Endothelial cell of umbilical vein (primary cell): Measurements from ENCODE around the gene SLC26A11. TPM values are rescaled to one million over a fixed set of nuclear protein-coding genes. Genes with fewer than 3 reads are reported as not detected.

ENCODE experiments used
- BruUV-seq: library from RNA; stranded (reverse); fragments of 400-500 nt; replicated peaks from 2 replicates; lab custom pipeline; 2021; lab: Mats Ljungman, UMichigan
- CTCF ChIA-PET: fragments of 300-600, 350-600 bp; sonication (Branson Sonifier 250); formaldehyde crosslinking; loops from one replicate; lab custom pipeline; 2021; ENCODE audit warnings: antibody characterized with exemption, inconsistent platforms; lab: Charles Lee
- POLR2A ChIA-PET: fragments of 300-600, 350-600 bp; sonication (Branson Sonifier 250); formaldehyde crosslinking; loops from one replicate; lab custom pipeline; 2021; ENCODE audit warnings: antibody characterized with exemption, inconsistent platforms; lab: Charles Lee
- DNase-seq: peaks from one replicate; pipeline ENCODE4 v3.0.0-alpha.2; 2011; ENCODE audit warnings: low read depth, low spot score
- FAIRE-seq: peaks from 2 replicates; lab custom pipeline; 2011; peaks lifted over from hg19 to GRCh38; lab: Jason Lieb, UNC
- H2AFZ ChIP-seq: 2 replicates; pipeline ENCODE4 v1.6.0; 2012; ENCODE audit warnings: low read depth, low read length, control low read depth, inconsistent platforms
- H3K27ac ChIP-seq: 2 replicates; pipeline ENCODE4 v1.5.1; 2011; ENCODE audit warnings: low read depth, mild to moderate bottlenecking, control low read depth, low read length, moderate library complexity; ENCODE audit not compliant: insufficient read depth
- H3K27me3 ChIP-seq, 2 experiments: 2 replicates each; pipeline versions ENCODE4 v1.6.0 to v1.6.1; 2011; ENCODE audit warnings: low read length in 2 of 2, mixed read lengths in 1 of 2; ENCODE audit not compliant: control insufficient read depth in 2 of 2, insufficient read depth in 2 of 2
- H3K36me3 ChIP-seq, 2 experiments: 2 replicates in 1 of 2; 3 replicates in 1 of 2; pipeline ENCODE4 v1.5.1; 2011; ENCODE audit warnings: low read length in 2 of 2, mild to moderate bottlenecking in 1 of 2, moderate library complexity in 1 of 2; ENCODE audit not compliant: control insufficient read depth in 2 of 2, insufficient read depth in 2 of 2; ENCODE audit errors: extremely low read depth in 1 of 2
- H3K4me1 ChIP-seq: 3 replicates; pipeline ENCODE4 v1.5.1; 2011; ENCODE audit warnings: mild to moderate bottlenecking, low read length; ENCODE audit not compliant: control insufficient read depth, insufficient read depth; ENCODE audit errors: extremely low read depth
- H3K4me2 ChIP-seq: 2 replicates; pipeline ENCODE4 v1.6.1; 2011; ENCODE audit warnings: low read length, control low read depth, mixed read lengths; ENCODE audit not compliant: insufficient read depth
- H3K4me3 ChIP-seq, 3 experiments: fragments of 200-600 bp in 1 of 3; sonication (generic), shearing (Covaris generic) in 1 of 3; replicated peaks in 1 of 3; 2 replicates each; pipeline ENCODE4 v1.5.1; 2011 to 2016; ENCODE audit warnings: control low read depth in 3 of 3, low read length in 3 of 3, mild to moderate bottlenecking in 2 of 3, inconsistent platforms in 1 of 3, low read depth in 1 of 3, moderate library complexity in 1 of 3; ENCODE audit not compliant: insufficient read depth in 1 of 3
- H3K79me2 ChIP-seq: 2 replicates; pipeline ENCODE4 v1.6.0; 2012; ENCODE audit warnings: low read length, inconsistent platforms; ENCODE audit not compliant: control insufficient read depth, insufficient read depth
- H3K9ac ChIP-seq: replicated peaks from 2 replicates; pipeline ENCODE3; 2011; ENCODE audit warnings: low read length, control low read depth; ENCODE audit not compliant: insufficient read depth; ENCODE audit errors: extremely low read depth
- H3K9me1 ChIP-seq: replicated peaks from 3 replicates; pipeline ENCODE4 v1.6.0; 2011; ENCODE audit warnings: mild to moderate bottlenecking, low read length; ENCODE audit not compliant: control insufficient read depth, insufficient read depth; ENCODE audit errors: extremely low read depth
- H3K9me3 ChIP-seq: replicated peaks from 2 replicates; pipeline ENCODE4 v1.5.1; 2012; ENCODE audit warnings: low read length, inconsistent platforms; ENCODE audit not compliant: control insufficient read depth, insufficient read depth
- H4K20me1 ChIP-seq: replicated peaks from 2 replicates; pipeline ENCODE3; 2011; ENCODE audit warnings: mild to moderate bottlenecking, low read length; ENCODE audit not compliant: control insufficient read depth, insufficient read depth; ENCODE audit errors: extremely low read depth
- EZH2 ChIP-seq: IDR thresholded peaks from 2 replicates; pipeline ENCODE4 v1.6.1; 2012; ENCODE audit warnings: borderline replicate concordance, low read depth, mild to moderate bottlenecking, moderate library complexity, low read length, inconsistent platforms; ENCODE audit not compliant: severe bottlenecking
- FOS ChIP-seq: IDR thresholded peaks from 2 replicates; pipeline ENCODE4 v1.6.1; 2011; ENCODE audit warnings: mild to moderate bottlenecking, low read length, moderate library complexity, borderline replicate concordance; ENCODE audit not compliant: insufficient read depth
- GATA2 ChIP-seq: IDR thresholded peaks from 2 replicates; pipeline ENCODE4 v1.7.0; 2011; ENCODE audit warnings: low read depth, mild to moderate bottlenecking, moderate library complexity, mixed read lengths, low read length; ENCODE audit not compliant: insufficient read length, insufficient read depth
- JUN ChIP-seq: IDR thresholded peaks from 2 replicates; pipeline ENCODE4 v1.6.1; 2011; ENCODE audit warnings: borderline replicate concordance, low read depth; ENCODE audit not compliant: insufficient read length, insufficient read depth
- POLR2A ChIP-seq: IDR thresholded peaks from 2 replicates; pipeline ENCODE4 v1.6.1; 2012; ENCODE audit warnings: low read depth, mild to moderate bottlenecking, control low read depth, low read length
- POLR2AphosphoS5 ChIP-seq: IDR thresholded peaks from 2 replicates; pipeline ENCODE4 v1.6.1; 2012; ENCODE audit warnings: low read depth, mild to moderate bottlenecking, control low read depth, low read length, moderate library complexity; ENCODE audit not compliant: insufficient read depth
- dilution Hi-C: fragments of 300-500 bp; cut with MboI; formaldehyde crosslinking; loops from one replicate; pipeline ENCODE4 v1.15.0; 2019; ENCODE audit warnings: low sequenced_read_pairs; ENCODE audit not compliant: extremely low pct_ligation_motif_present
- intact Hi-C: fragments of 100-400 bp; cut with micrococcal nuclease; formaldehyde crosslinking; loops from one replicate; pipeline ENCODE4 v1.10.0; 2022
- polyA plus RNA-seq, 4 experiments: library from polyadenylated mRNA; depleted of rRNA in 3 of 4; stranded (reverse) in 3 of 4; unstranded in 1 of 4; fragments of >200 nt; gene quantifications; 2 replicates each; pipeline versions ENCODE4 v1.2.1 to v1.2.3, GENCODE V29; 2011 to 2012; ENCODE audit warnings: missing spikeins in 1 of 4
- total RNA-seq: library from RNA; stranded (reverse); gene quantifications from 2 replicates; pipeline ENCODE4 v1.2.3, GENCODE V29; 2021

SLC26A11 gene
- total and polyA plus RNA-seq, 2 donors (not counting 3 experiments of a cell fraction or from before 2014, with no cell fraction given): 25.2 to 33.0 TPM

GRCh38 chr17:80259457-80260068 lies 39.3 kb downstream of the SLC26A11 start:
- CTCF ChIA-PET: no interaction called here

GRCh38 chr17:80260069-80260535 lies 39.9 kb downstream of the SLC26A11 start:
- H3K9ac ChIP-seq: peak overlapping the region; percentile 55
- H3K4me2 ChIP-seq: peak overlapping the region; percentile 26
- H2AFZ ChIP-seq: peak overlapping the region; percentile 14
- H3K27me3 ChIP-seq: no peaks in the 10 kb centered on the region
- peak; percentile 66 for DNase-seq
- H4K20me1 ChIP-seq: no peaks in the 10 kb centered on the region
- no peak for FAIRE-seq
- H3K9me3 ChIP-seq: no peaks in the 10 kb centered on the region
- H3K9me1 ChIP-seq: no peaks in the 10 kb centered on the region
- TF ChIP-seq EZH2 (no peak), POLR2A (peak; percentile 45), JUN (no peak)
- intact Hi-C loops: loop anchor here (1.0 to 5.0 kb wide), 3 partner anchors 40 to 113 kb away; partner anchors contain the start of genes EIF4A3, SGSH and SLC26A11
- peaks cover 22% of the 10 kb centered on the region for H3K79me2 ChIP-seq
- no peaks in the 10 kb centered on the region for H3K36me3 ChIP-seq
- ChIA-PET CTCF (interaction anchor here (1.7 kb wide), 1 partner anchor 65 kb away, joined by 6 read pairs; no protein-coding TSS in a partner anchor), POLR2A (no interaction called here)
- dilution Hi-C loops: no loop called here
- BruUV-seq: TSS peak; percentile 78
- peak overlapping the region; percentile 82 for H3K27ac ChIP-seq
- H3K4me3 ChIP-seq: peak overlapping the region in 2 of 3 experiments; percentile 26 to 34
- H3K4me1 ChIP-seq: peaks cover 37% of the 10 kb centered on the region

More at GRCh38 chr17:80259457-80260068, 39.3 kb downstream of the SLC26A11 start:
- no peaks in the 10 kb centered on the region for H3K36me3 ChIP-seq
- no peak for FAIRE-seq
- H3K4me1 ChIP-seq: peaks cover 41% of the 10 kb centered on the region
- peak overlapping the region in 2 of 3 experiments; percentile 26 to 34 for H3K4me3 ChIP-seq
- H3K9ac ChIP-seq: peak overlapping the region; percentile 55
- BruUV-seq: no TSS peak
- intact Hi-C loops (loop anchor here (1.0 to 5.0 kb wide), 3 partner anchors 39 to 112 kb away; partner anchors contain the start of genes EIF4A3, SGSH and SLC26A11), dilution Hi-C loops (no loop called here)
- H4K20me1 ChIP-seq: no peaks in the 10 kb centered on the region
- H3K4me2 ChIP-seq: peak overlapping the region; percentile 26
- no peaks in the 10 kb centered on the region for H3K27me3 ChIP-seq
- H3K79me2 ChIP-seq: peaks cover 19% of the 10 kb centered on the region
- TF ChIP-seq FOS: no peak
- no peak for TF ChIP-seq GATA2
- TF ChIP-seq JUN: no peak
- TF ChIP-seq POLR2AphosphoS5: no peak
- DNase-seq: no peak
- no peaks in the 10 kb centered on the region for H3K9me3 ChIP-seq
- POLR2A ChIA-PET: no interaction called here
- H2AFZ ChIP-seq: no peak overlapping the region
- H3K9me1 ChIP-seq: no peaks in the 10 kb centered on the region
- H3K27ac ChIP-seq: peak overlapping the region; percentile 82
